ENCODE measurements around the gene FSD1. TPM values are rescaled to one million over a fixed set of nuclear protein-coding genes. Genes with fewer than 3 reads are reported as not detected.
A peak's percentile ranks its signal among the peaks of the same experiment; 100 is the strongest.

The FSD1 gene
- total RNA-seq, 4 donors from 2014 or later: 0.29 to 0.50 TPM; not detected in 2

DNA sequence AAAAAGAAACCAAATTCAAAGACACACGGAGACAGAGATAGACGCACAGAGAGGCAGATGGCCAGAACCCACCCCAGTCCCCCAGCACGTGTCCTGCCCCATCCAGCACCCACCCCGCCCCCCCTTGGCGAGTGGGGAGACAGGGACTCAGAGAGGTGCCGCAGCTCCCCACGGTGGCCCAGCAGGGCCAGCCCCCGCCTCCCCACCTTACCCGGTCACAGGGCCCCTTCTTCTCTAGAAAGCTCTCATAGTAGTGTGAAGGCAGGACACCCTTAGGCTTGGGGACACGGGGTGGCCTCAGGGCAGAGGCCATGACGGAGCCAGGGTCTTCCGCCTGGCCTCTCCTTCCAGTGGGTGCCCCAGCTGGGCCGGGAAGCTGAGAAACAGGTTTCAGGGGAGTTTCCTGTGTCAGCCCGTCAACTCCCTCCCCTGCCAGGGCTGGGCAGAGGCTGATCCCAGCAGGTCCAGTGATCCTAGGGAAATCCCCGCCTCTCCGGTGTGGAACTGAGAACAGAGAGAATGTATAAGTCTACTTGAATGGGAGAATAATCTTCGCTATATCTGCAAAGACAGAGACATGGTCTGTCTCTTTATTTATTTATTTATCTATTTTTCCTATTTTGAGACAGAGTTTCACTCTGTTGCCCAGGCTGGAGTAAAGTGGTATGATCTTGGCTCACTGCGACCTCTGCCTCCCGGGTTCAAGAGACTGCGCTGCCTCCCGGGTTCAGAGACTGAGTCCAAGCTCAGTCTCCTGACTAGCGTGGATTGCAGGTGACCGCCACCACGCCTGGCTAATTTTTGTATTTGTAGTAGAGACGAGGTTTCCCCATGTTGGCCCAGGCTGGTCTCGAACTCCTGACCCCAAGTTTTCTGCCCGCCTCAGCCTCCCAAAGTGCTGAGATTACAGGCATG lies 34.3 kb downstream of the FSD1 start, which contains the start of gene STAP2:
Gene STAP2 (minus strand): TSS at position 387 of the 915 bp plus-strand sequence. CDS start 74 bp downstream, at position 313.
- no peak for TF ChIP-seq EP300 (IDR thresholded peaks at IDR 0.05)
- TF ChIP-seq, protein P1, sequence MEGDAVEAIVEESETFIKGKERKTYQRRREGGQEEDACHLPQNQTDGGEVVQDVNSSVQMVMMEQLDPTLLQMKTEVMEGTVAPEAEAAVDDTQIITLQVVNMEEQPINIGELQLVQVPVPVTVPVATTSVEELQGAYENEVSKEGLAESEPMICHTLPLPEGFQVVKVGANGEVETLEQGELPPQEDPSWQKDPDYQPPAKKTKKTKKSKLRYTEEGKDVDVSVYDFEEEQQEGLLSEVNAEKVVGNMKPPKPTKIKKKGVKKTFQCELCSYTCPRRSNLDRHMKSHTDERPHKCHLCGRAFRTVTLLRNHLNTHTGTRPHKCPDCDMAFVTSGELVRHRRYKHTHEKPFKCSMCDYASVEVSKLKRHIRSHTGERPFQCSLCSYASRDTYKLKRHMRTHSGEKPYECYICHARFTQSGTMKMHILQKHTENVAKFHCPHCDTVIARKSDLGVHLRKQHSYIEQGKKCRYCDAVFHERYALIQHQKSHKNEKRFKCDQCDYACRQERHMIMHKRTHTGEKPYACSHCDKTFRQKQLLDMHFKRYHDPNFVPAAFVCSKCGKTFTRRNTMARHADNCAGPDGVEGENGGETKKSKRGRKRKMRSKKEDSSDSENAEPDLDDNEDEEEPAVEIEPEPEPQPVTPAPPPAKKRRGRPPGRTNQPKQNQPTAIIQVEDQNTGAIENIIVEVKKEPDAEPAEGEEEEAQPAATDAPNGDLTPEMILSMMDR (IDR thresholded peaks at IDR 0.05): no peak
- no peak for TF ChIP-seq POLR2AphosphoS5 (IDR thresholded peaks at IDR 0.05)
- TF ChIP-seq POLR2A (IDR thresholded peaks at IDR 0.05; ENCODE audit: low read depth): no peak
- WGBS: 61% methylated on average over 20 of the region's 27 CpGs
- Histone ChIP-seq H3K4me1 (peaks cover 11 to 23% (median 18%) of the 10 kb centered on the region in 4 donors), H3K27me3 (no peaks in the 10 kb centered on the region), H3K4me3 (peak within 1 kb of the TSS; percentile 42 to 60 (median 50)), H3K36me3 (no peaks in the 10 kb centered on the region), H3K27ac (replicated peaks in 1 of 4) (peak within 1 kb of the TSS; percentile 18 to 52 (median 43)), H3K9me3 (no peaks in the 10 kb centered on the region)
- intact Hi-C loops (cut with DNase I): no loop called here
- no peak for DNase-seq (ENCODE audit: extremely low spot score)

DNA sequence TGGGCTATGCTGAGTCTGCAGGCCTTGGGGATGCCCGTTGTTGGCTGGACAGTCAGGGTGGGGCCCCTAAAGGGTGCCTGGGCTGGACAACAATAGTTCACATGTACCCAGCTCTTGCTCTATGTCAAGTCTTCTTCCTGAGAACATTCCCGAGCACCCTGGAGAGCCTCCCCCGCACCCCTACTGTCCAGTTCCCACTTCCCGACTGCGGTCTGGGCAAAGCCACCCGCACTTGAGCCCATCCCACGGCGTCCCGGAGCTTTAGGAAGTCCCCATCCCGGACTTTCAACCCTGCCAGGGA lies 37.9 kb downstream of the FSD1 start:
- 3% methylated on average over 2 of the region's 10 CpGs for WGBS
- H3K9me3 ChIP-seq: no peaks in the 10 kb centered on the region
- peak overlapping the region; percentile 81 to 99 (median 85) for H3K4me3 ChIP-seq
- H3K4me1 ChIP-seq: peaks cover 21 to 41% (median 26%) of the 10 kb centered on the region in 4 donors
- intact Hi-C loops (cut with DNase I): loop anchor here (2.0 kb wide), 1 partner anchor 57 kb away; no protein-coding TSS in a partner anchor
- DNase-seq (ENCODE audit: extremely low spot score): no peak
- H3K27me3 ChIP-seq: no peaks in the 10 kb centered on the region
- H3K27ac ChIP-seq (replicated peaks in 1 of 4): peak overlapping the region; percentile 93 to 97 (median 96)
- TF ChIP-seq POLR2AphosphoS5 (IDR thresholded peaks at IDR 0.05): no peak
- TF ChIP-seq, protein P1 (IDR thresholded peaks at IDR 0.05): no peak
- TF ChIP-seq POLR2A (IDR thresholded peaks at IDR 0.05; ENCODE audit: low read depth): no peak
- no peak for TF ChIP-seq EP300 (IDR thresholded peaks at IDR 0.05)
- H3K36me3 ChIP-seq: peaks cover 0 to 14% (median 13%) of the 10 kb centered on the region in 4 donors

DNA sequence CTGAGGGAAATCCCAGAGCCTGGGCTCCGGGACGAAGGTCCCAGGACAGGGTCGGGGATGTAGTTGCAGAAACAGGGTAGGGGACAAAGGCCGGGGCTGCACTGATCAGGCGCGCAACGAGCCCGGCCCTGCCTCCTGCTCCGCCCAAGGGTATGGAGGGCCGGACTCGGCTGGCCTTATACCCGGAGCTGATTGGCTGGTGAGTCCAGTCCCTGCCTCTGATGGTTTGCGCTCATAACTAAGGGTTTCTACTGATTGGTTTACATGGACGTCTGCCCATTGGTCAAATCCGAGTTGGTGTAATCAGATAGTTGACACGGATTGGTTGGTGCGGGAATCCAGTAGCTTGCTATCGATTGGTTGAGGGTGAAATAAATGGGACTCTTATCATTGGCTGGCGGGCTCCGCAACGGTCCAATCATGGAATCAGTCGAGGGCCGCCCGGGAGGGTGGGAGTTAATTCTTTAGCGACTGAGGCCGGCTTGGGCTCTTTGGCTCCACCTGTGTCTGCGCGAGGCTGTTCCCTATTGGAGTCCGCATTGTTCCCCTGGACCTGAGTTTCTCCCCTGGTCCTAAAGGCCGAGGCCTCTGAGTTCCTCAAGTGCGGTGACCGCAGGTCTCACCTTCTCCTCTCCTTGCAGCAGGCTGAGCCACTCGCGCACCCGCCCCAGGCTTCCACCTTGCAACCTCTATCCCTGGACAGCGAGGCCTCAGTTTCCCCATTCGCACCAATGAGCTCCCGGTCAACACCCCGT lies 38.4 kb downstream of the FSD1 start:
- Histone ChIP-seq H3K9me3 (no peaks in the 10 kb centered on the region), H3K4me3 (peak overlapping the region; percentile 81 to 99 (median 85)), H3K27me3 (no peaks in the 10 kb centered on the region), H3K36me3 (peaks cover 0 to 18% (median 13%) of the 10 kb centered on the region in 4 donors), H3K27ac (replicated peaks in 1 of 4) (peak overlapping the region; percentile 95 to 97 (median 96)), H3K4me1 (peaks cover 19 to 39% (median 26%) of the 10 kb centered on the region in 4 donors)
- DNase-seq (ENCODE audit: extremely low spot score): peak; percentile 100
- intact Hi-C loops (cut with DNase I): loop anchor here (2.0 kb wide), 1 partner anchor 56 kb away; no protein-coding TSS in a partner anchor
- 1% methylated on average over 20 of the region's 39 CpGs for WGBS
- TF ChIP-seq POLR2A (IDR thresholded peaks at IDR 0.05; ENCODE audit: low read depth): peak; percentile 77
- TF ChIP-seq, protein P1 (IDR thresholded peaks at IDR 0.05): peak in 1 of 3 experiments; percentile 32
- no peak for TF ChIP-seq EP300 (IDR thresholded peaks at IDR 0.05)
- peak; percentile 93 to 99 for TF ChIP-seq POLR2AphosphoS5 (IDR thresholded peaks at IDR 0.05)

DNA sequence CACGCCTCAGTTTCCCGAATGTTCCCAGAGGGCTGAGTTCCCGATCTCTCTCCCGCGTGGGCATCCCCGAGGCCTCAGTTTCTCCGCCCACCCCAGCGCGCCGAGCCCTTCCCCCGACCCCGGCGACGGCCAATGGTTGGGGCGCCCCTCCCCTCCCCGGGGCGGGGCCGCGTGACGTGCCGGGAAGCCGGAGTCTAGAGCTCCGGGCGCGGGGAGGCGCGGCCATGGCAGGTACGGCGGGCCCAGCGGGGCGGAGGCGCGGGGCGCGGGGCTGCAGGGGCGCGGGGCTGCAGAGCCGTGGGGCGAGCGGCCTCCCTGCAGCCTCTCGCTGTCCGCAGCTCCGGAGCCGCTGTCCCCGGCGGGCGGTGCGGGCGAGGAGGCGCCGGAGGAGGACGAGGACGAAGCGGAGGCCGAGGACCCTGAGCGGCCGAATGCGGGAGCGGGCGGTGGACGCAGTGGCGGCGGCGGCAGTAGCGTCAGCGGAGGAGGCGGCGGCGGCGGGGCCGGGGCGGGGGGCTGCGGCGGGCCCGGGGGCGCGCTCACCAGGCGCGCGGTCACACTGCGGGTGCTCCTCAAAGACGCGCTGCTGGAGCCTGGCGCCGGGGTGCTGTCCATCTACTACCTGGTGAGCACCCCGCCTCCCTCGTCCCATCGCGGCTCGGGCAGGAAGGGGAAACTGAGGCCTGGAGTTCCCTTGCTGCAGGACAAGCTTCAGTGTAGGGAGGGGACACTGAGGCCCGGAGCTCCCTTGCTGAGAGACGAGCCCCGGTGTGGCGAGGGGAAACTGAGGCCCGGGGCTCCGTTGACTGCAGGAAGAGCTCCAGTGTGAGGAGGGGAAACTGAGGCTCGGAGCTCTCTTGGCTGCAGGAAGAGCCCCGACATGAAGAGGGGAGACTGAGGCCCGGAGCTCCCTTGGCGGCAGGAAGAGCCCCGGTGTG lies 39.2 kb downstream of the FSD1 start, which contains the start of gene MPND:
Gene MPND (plus strand): TSS at position 193 of the 938 bp plus-strand sequence. CDS start 32 bp downstream, at position 225.
- intact Hi-C loops (cut with DNase I): loop anchor here (2.0 kb wide), 1 partner anchor 55 kb away; no protein-coding TSS in a partner anchor

More for the DNA sequence above, 39.2 kb downstream of the FSD1 start, which contains the start of gene MPND:
- Histone ChIP-seq H3K27ac (replicated peaks in 1 of 4) (peak within 1 kb of the TSS; percentile 95 to 97 (median 96)), H3K9me3 (no peaks in the 10 kb centered on the region), H3K36me3 (peaks cover 0 to 21% (median 14%) of the 10 kb centered on the region in 4 donors), H3K27me3 (no peaks in the 10 kb centered on the region), H3K4me1 (peaks cover 16 to 31% (median 17%) of the 10 kb centered on the region in 4 donors), H3K4me3 (peak within 1 kb of the TSS; percentile 81 to 99 (median 85))
- DNase-seq (ENCODE audit: extremely low spot score): peak; percentile 97
- peak; percentile 64 to 76 for TF ChIP-seq POLR2AphosphoS5 (IDR thresholded peaks at IDR 0.05)
- TF ChIP-seq, protein P1 (IDR thresholded peaks at IDR 0.05): no peak
- WGBS: 27% methylated on average over 15 of the region's 101 CpGs
